ENCODE data around the gene TMPRSS3. TPM values are rescaled to one million over a fixed set of nuclear protein-coding genes. Genes with fewer than 3 reads are reported as not detected.
"Not testable (repeated sequence)": the region's sequence is repeated elsewhere in the genome, so short reads cannot be mapped to it uniquely, and the experiment has no call there.

TMPRSS3 gene
- total RNA-seq, 1 experiment from 2014 or later: not detected

GRCh38 chr21:42411197-42411869, 15.5 kb upstream of the TMPRSS3 start:
- Histone ChIP-seq H3K4me1 (ENCODE audit: insufficient read depth, low read length, poor library complexity, severe bottlenecking) (peaks cover 22% of the 10 kb centered on the region), H3K27me3 (replicated peaks; ENCODE audit: insufficient read depth, low read depth, low read length, poor library complexity) (no peaks in the 10 kb centered on the region), H3K27ac (ENCODE audit: low read depth, low read length, poor library complexity, severe bottlenecking) (no peak overlapping the region), H3K9me3 (ENCODE audit: low read depth, low read length, poor library complexity, severe bottlenecking) (no peaks in the 10 kb centered on the region), H3K4me3 (ENCODE audit: low read depth, low read length, poor library complexity, severe bottlenecking) (no peak overlapping the region), H3K36me3 (ENCODE audit: insufficient read depth, low read length, poor library complexity, severe bottlenecking) (no peaks in the 10 kb centered on the region)
- intact Hi-C loops (cut with micrococcal nuclease; ENCODE audit: unreplicated experiment): no loop called here
- ChIA-PET POLR2A (ENCODE audit: low non-redundant PET) (no interaction called here), CTCF (no interaction called here)
- peak; percentile 47 for DNase-seq (ENCODE audit: low spot score)
- BruUV-seq (replicated peaks): no TSS peak
- no peak for TF ChIP-seq EZH2 (IDR thresholded peaks at IDR 0.05; ENCODE audit: borderline replicate concordance, low read depth, low read length, poor library complexity, severe bottlenecking)
- TF ChIP-seq CTCF (conservative IDR thresholded peaks at IDR 0.05; ENCODE audit: low read depth, low read length): peak; percentile 30; the same call in 1 of the 2 replicates

GRCh38 chr21:42409366-42409765, 13.5 kb upstream of the TMPRSS3 start:
- H3K4me1 ChIP-seq (ENCODE audit: insufficient read depth, low read length, poor library complexity, severe bottlenecking): peaks cover 8% of the 10 kb centered on the region
- no peak for TF ChIP-seq EZH2 (IDR thresholded peaks at IDR 0.05; ENCODE audit: borderline replicate concordance, low read depth, low read length, poor library complexity, severe bottlenecking)
- H3K27ac ChIP-seq (ENCODE audit: low read depth, low read length, poor library complexity, severe bottlenecking): no peak overlapping the region
- H3K9me3 ChIP-seq (ENCODE audit: low read depth, low read length, poor library complexity, severe bottlenecking): no peaks in the 10 kb centered on the region
- no peaks in the 10 kb centered on the region for H3K36me3 ChIP-seq (ENCODE audit: insufficient read depth, low read length, poor library complexity, severe bottlenecking)
- intact Hi-C loops (cut with micrococcal nuclease; ENCODE audit: unreplicated experiment): no loop called here
- ChIA-PET POLR2A (ENCODE audit: low non-redundant PET) (no interaction called here), CTCF (no interaction called here)
- no peak overlapping the region for H3K4me3 ChIP-seq (ENCODE audit: low read depth, low read length, poor library complexity, severe bottlenecking)
- no peak for DNase-seq (ENCODE audit: low spot score)
- no TSS peak for BruUV-seq (replicated peaks)
- H3K27me3 ChIP-seq (replicated peaks; ENCODE audit: insufficient read depth, low read depth, low read length, poor library complexity): no peaks in the 10 kb centered on the region

- POLR2A ChIA-PET (ENCODE audit: low non-redundant PET); H3K36me3 ChIP-seq (ENCODE audit: insufficient read depth, low read length, poor library complexity, severe bottlenecking); H3K9me3 ChIP-seq (ENCODE audit: low read depth, low read length, poor library complexity, severe bottlenecking); intact Hi-C loops (cut with micrococcal nuclease; ENCODE audit: unreplicated experiment); BruUV-seq (replicated peaks); H3K4me3 ChIP-seq (ENCODE audit: low read depth, low read length, poor library complexity, severe bottlenecking); H3K27me3 ChIP-seq (replicated peaks; ENCODE audit: insufficient read depth, low read depth, low read length, poor library complexity); H3K27ac ChIP-seq (ENCODE audit: low read depth, low read length, poor library complexity, severe bottlenecking); H3K4me1 ChIP-seq (ENCODE audit: insufficient read depth, low read length, poor library complexity, severe bottlenecking); CTCF ChIA-PET; DNase-seq (ENCODE audit: low spot score): not testable (repeated sequence)
Observed at GRCh38 chr21:42408718-42409117, 12.9 kb upstream of the TMPRSS3 start.

- Histone ChIP-seq H3K27ac (ENCODE audit: low read depth, low read length, poor library complexity, severe bottlenecking) (no peak overlapping the region), H3K36me3 (ENCODE audit: insufficient read depth, low read length, poor library complexity, severe bottlenecking) (no peaks in the 10 kb centered on the region), H3K27me3 (replicated peaks; ENCODE audit: insufficient read depth, low read depth, low read length, poor library complexity) (no peaks in the 10 kb centered on the region), H3K4me1 (ENCODE audit: insufficient read depth, low read length, poor library complexity, severe bottlenecking) (peaks cover 6% of the 10 kb centered on the region), H3K9me3 (ENCODE audit: low read depth, low read length, poor library complexity, severe bottlenecking) (no peaks in the 10 kb centered on the region), H3K4me3 (ENCODE audit: low read depth, low read length, poor library complexity, severe bottlenecking) (no peak overlapping the region)
- BruUV-seq (replicated peaks): no TSS peak
- CTCF ChIA-PET: no interaction called here
- TF ChIP-seq EZH2 (IDR thresholded peaks at IDR 0.05; ENCODE audit: borderline replicate concordance, low read depth, low read length, poor library complexity, severe bottlenecking) (no peak), CTCF (conservative IDR thresholded peaks at IDR 0.05; ENCODE audit: low read depth, low read length) (no peak)
- DNase-seq (ENCODE audit: low spot score): no peak
- intact Hi-C loops (cut with micrococcal nuclease; ENCODE audit: unreplicated experiment): no loop called here
- POLR2A ChIA-PET (ENCODE audit: low non-redundant PET): no interaction called here
Observed at GRCh38 chr21:42407476-42407875, 11.6 kb upstream of the TMPRSS3 start.
